COLO668 (cell line): ENCODE data around the gene DRC1.

Source experiments
- DNase-seq: peaks from one replicate; lab custom pipeline; 2025; ENCODE audit not compliant: unreplicated experiment; lab: John Stamatoyannopoulos, UW

The DRC1 gene

GRCh38 chr2:26489213-26489850, 87.6 kb downstream of the DRC1 start:
- DNase-seq: no peak

GRCh38 chr2:26491563-26492167, 89.9 kb downstream of the DRC1 start:
- no peak for DNase-seq

DNA sequence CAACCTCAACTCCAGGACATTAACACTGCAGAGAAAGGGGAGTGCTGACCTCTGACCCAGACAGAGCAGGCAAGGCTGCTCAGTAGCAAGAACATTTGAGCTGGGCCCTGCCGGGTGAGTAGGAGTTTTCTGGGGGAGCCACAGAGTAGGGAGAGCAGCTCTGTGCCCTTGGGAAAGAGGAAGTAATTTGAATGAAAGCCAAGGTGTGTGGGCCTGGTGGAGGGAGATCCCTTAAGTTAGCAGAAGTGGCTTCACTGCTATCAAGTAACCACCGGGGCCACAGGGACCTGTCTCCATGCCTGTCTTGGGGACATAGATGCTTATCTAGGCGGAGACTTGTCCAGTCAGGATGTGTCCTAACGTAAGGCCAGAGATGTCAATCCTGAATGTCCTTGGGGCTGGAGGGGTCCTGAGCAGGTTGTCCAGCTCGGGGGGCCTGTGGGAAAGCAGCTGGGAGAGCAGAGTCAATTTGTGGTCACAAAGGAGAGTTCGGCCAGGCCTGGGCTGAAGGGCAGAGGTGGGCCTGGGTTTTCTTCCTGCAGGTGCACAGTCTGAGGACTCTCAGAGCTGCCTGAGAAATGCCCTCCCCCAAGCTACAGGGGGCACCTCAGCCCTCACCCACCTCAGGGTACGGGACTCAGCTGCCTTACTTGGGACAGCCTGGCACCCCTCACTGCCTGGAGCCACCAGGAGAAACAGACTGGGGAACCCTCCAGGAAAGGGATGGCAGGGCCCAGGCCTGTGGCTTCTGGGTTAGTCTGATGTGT, 91.2 kb downstream of the DRC1 start:
- DNase-seq: no peak

DNA sequence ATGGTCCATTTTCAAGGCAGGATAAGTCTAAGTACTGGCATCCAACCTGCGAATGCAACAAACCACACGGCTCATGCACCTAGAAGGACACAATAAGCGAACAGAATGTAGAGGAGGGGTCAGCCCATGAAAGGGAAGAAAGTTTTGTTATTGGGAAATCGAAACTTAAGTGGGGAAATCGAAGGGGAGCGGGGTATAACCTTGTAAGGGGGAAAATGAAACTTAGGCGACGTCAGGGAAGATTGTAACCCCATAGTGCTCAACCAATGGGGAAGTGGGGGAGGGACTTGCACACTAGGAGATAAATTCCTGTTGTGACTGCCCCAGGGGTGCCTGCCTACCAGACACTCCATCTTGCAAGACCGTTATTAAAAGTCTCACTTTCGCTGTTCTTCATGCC, 91.8 kb downstream of the DRC1 start:
- no peak for DNase-seq

GRCh38 chr2:26494199-26494598, 92.5 kb downstream of the DRC1 start:
- DNase-seq: no peak

- no peak for DNase-seq
Measured at GRCh38 chr2:26494891-26495290, 93.2 kb downstream of the DRC1 start.

- peak; percentile 34 for DNase-seq
Measured at GRCh38 chr2:26495705-26496297, 94.1 kb downstream of the DRC1 start.

DNA sequence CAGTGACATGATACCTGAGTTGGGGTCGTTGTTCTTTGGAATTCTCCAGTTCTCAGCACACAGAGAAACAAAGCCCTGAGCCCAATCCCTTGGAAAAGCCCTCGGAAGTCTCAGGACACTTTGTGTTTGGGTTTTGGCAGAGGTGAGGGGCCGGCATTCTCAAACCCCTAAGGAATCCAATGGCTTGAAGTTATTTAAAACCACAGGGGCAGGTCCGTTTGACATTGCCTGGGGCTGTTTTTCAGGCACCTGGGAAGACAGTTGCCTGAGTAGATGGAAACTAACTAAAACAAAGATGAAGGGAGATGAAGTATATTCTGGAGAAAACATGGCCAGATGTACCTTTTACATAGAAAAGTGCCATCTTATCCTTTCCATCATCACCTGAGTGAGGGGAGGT, 98.7 kb downstream of the DRC1 start:
- no peak for DNase-seq

DNA sequence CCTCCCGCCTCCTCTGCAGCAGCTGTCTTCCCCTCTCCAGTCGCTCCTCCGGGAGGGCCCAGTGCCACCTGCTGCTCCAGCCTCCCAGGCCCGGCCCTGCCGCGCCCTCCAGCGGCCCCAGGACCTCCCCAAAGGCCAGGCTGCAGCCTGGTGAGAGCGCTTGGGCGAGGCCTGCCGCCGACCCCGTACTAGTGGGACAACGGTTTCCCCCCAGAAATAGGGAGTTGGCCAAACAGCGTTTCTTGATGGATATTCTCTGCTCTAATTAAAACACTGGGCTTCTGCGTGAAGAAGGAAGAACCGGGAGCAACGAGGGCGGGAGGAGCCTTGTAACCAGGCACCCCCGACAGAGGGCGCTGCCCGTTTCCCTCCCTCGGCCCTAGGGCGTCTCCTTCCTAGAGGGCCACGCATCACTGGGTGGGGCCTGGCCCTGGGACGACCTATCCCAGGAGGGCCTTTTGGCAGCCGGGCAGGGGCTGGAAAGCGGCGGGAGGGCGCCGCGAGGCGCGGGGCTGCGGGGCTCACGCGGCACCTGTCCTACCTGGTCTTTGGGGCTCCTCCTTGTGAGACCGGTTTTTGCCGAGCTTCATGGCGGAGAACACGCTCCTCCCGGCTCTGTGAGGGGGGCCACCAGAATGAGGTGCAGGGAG, 101.6 kb downstream of the DRC1 start:
- DNase-seq: peak; percentile 92

- no peak for DNase-seq
Measured at GRCh38 chr2:26504002-26504401, 102.3 kb downstream of the DRC1 start.

DNA sequence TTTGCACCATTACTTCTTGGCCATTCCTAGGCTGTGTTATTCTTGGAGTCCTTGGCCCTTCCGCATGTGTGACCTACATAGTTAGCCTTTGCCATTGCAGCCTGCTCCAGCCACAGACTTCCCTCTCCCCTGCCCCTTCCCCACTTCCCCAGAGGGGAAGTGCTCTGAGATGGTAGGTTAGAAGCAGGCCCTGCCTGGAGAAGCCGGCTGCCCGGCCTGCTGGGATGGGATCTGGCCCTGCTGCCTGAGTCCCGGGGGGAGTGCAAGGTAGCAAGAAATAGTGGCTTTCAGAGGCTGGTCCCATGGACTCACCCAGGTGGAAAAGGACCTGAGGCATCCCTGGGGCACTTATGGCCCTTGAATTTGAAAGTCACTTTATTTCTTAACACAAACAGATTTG, 104.6 kb downstream of the DRC1 start:
- DNase-seq: no peak
